Measurements from ENCODE around the gene SNAPC5.

The SNAPC5 gene

GRCh38 chr15:66515901-66516322 is 18.4 kb upstream of the SNAPC5 start:
- Histone ChIP-seq H3K79me2 (ENCODE audit: insufficient read depth, low read length) (no peaks in the 10 kb centered on the region), H3K4me1 (ENCODE audit: insufficient read depth, low read length, poor library complexity, severe bottlenecking) (no peaks in the 10 kb centered on the region), H3K9ac (ENCODE audit: low read depth, low read length, poor library complexity, severe bottlenecking) (no peak overlapping the region), H2AFZ (ENCODE audit: low read length) (no peak overlapping the region), H3F3A (ENCODE audit: low read depth) (no peaks in the 10 kb centered on the region), H3K27me3 (ENCODE audit: insufficient read depth, low read length, poor library complexity, severe bottlenecking) (no peaks in the 10 kb centered on the region), H3K4me3 (ENCODE audit: low read length, poor library complexity, severe bottlenecking) (no peak overlapping the region), H4K20me1 (ENCODE audit: insufficient read depth, low read length, poor library complexity, severe bottlenecking) (no peaks in the 10 kb centered on the region), H3K4me2 (ENCODE audit: low read depth, low read length, poor library complexity, severe bottlenecking) (no peak overlapping the region), H3K9me3 (ENCODE audit: insufficient read depth, low read depth, low read length) (no peaks in the 10 kb centered on the region), H3K9me2 (replicated peaks; ENCODE audit: low read depth, low read length) (no peaks in the 10 kb centered on the region), H3K36me3 (ENCODE audit: insufficient read depth, low read length) (peaks cover 11% of the 10 kb centered on the region; the same call in 1 of the 2 replicates)
- TF ChIP-seq, protein P1, sequence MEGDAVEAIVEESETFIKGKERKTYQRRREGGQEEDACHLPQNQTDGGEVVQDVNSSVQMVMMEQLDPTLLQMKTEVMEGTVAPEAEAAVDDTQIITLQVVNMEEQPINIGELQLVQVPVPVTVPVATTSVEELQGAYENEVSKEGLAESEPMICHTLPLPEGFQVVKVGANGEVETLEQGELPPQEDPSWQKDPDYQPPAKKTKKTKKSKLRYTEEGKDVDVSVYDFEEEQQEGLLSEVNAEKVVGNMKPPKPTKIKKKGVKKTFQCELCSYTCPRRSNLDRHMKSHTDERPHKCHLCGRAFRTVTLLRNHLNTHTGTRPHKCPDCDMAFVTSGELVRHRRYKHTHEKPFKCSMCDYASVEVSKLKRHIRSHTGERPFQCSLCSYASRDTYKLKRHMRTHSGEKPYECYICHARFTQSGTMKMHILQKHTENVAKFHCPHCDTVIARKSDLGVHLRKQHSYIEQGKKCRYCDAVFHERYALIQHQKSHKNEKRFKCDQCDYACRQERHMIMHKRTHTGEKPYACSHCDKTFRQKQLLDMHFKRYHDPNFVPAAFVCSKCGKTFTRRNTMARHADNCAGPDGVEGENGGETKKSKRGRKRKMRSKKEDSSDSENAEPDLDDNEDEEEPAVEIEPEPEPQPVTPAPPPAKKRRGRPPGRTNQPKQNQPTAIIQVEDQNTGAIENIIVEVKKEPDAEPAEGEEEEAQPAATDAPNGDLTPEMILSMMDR (conservative IDR thresholded peaks at IDR 0.05; ENCODE audit: low read length) = no peak
- TF ChIP-seq EZH2phosphoT487 (IDR thresholded peaks at IDR 0.05; ENCODE audit: borderline replicate concordance) = no peak

DNA sequence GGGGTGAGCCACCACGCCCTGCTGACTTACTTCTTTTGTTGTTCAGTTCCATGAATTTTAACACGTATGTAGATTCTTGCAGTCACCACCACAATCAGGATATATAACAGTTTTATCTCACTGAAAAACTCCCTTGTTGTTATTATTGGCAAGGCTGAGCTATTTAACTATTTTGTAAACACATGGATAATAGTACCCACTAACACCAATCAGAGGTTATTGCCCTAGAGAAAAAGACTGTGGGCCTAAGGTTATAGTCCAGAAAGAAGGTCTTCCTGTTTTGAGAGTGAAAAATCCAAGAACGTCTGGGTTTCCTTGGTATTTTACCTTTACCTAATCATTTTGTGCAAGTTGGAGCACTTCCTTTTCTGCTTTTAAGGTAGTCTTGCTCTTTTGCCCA is 17.0 kb upstream of the SNAPC5 start:
- Histone ChIP-seq H2AFZ (ENCODE audit: low read length) (no peak overlapping the region), H4K20me1 (ENCODE audit: insufficient read depth, low read length, poor library complexity, severe bottlenecking) (no peaks in the 10 kb centered on the region), H3K9me3 (ENCODE audit: insufficient read depth, low read depth, low read length) (no peaks in the 10 kb centered on the region), H3F3A (ENCODE audit: low read depth) (no peaks in the 10 kb centered on the region), H3K9me2 (replicated peaks; ENCODE audit: low read depth, low read length) (no peaks in the 10 kb centered on the region), H3K36me3 (ENCODE audit: insufficient read depth, low read length) (peaks cover 4% of the 10 kb centered on the region; the same call in 1 of the 2 replicates), H3K27me3 (ENCODE audit: insufficient read depth, low read length, poor library complexity, severe bottlenecking) (no peaks in the 10 kb centered on the region), H3K4me2 (ENCODE audit: low read depth, low read length, poor library complexity, severe bottlenecking) (no peak overlapping the region), H3K4me3 (ENCODE audit: low read length, poor library complexity, severe bottlenecking) (no peak overlapping the region), H3K4me1 (ENCODE audit: insufficient read depth, low read length, poor library complexity, severe bottlenecking) (no peaks in the 10 kb centered on the region), H3K9ac (ENCODE audit: low read depth, low read length, poor library complexity, severe bottlenecking) (no peak overlapping the region), H3K79me2 (ENCODE audit: insufficient read depth, low read length) (no peaks in the 10 kb centered on the region)
- TF ChIP-seq, protein P1 (conservative IDR thresholded peaks at IDR 0.05; ENCODE audit: low read length) = no peak
- no peak for TF ChIP-seq EZH2phosphoT487 (IDR thresholded peaks at IDR 0.05; ENCODE audit: borderline replicate concordance)

DNA sequence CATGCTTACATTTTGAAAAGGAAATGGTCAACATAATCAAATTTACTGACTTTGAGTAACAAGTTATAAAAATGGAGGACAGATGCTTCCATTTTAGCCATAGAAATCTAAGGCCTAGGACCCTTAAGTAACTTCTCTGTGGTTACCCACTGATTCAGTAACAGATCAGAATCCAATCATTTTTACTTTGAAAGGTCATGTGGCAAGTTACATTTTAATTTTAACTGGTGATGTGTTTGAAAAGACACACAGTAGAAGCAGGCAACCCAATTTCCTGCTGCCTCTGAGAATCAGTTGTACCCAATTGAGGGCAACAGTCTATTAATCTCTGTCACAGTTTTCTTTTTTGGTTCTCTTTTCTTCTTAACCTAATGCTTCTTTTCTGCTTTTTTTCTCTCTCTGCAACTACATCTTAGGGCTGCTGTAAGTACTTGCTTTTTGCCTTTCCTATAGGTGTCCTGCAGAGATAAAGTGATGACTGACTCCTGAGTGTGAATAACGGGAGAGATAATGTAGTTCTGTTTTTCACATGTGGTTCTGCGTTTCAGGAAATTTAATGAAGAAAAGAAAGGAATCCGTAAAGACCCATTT is 10.8 kb upstream of the SNAPC5 start:
- Histone ChIP-seq H2AFZ (ENCODE audit: low read length) (peak overlapping the region; percentile 30; the same call in 1 of the 2 replicates), H4K20me1 (ENCODE audit: insufficient read depth, low read length, poor library complexity, severe bottlenecking) (peaks cover 12% of the 10 kb centered on the region), H3K4me2 (ENCODE audit: low read depth, low read length, poor library complexity, severe bottlenecking) (peak overlapping the region; percentile 67), H3K9me3 (ENCODE audit: insufficient read depth, low read depth, low read length) (no peaks in the 10 kb centered on the region), H3K9me2 (replicated peaks; ENCODE audit: low read depth, low read length) (no peaks in the 10 kb centered on the region), H3K4me1 (ENCODE audit: insufficient read depth, low read length, poor library complexity, severe bottlenecking) (peaks cover 35% of the 10 kb centered on the region), H3K4me3 (ENCODE audit: low read length, poor library complexity, severe bottlenecking) (peak overlapping the region; percentile 42), H3K27me3 (ENCODE audit: insufficient read depth, low read length, poor library complexity, severe bottlenecking) (peaks cover 7% of the 10 kb centered on the region), H3F3A (ENCODE audit: low read depth) (no peaks in the 10 kb centered on the region), H3K79me2 (ENCODE audit: insufficient read depth, low read length) (peaks cover 48% of the 10 kb centered on the region), H3K36me3 (ENCODE audit: insufficient read depth, low read length) (no peaks in the 10 kb centered on the region), H3K9ac (ENCODE audit: low read depth, low read length, poor library complexity, severe bottlenecking) (peak overlapping the region; percentile 51)
- TF ChIP-seq, protein P1 (conservative IDR thresholded peaks at IDR 0.05; ENCODE audit: low read length) = no peak
- no peak for TF ChIP-seq EZH2phosphoT487 (IDR thresholded peaks at IDR 0.05; ENCODE audit: borderline replicate concordance)
